CD4-positive, alpha-beta T cell treated with Interleukin-6 at 100 ng/mL for 8 hours (primary cell): ENCODE measurements around the gene MAB21L2.

Source experiments
- DNase-seq: peaks from one replicate; pipeline ENCODE4 v3.0.0-alpha.2; 2020; ENCODE audit warnings: mixed read lengths, low spot score

Gene MAB21L2

GRCh38 chr4:150619042-150619441, 37.1 kb downstream of the MAB21L2 start:
- no peak for DNase-seq

GRCh38 chr4:150624055-150624454, 42.1 kb downstream of the MAB21L2 start:
- DNase-seq, result no peak

GRCh38 chr4:150625033-150625432, 43.1 kb downstream of the MAB21L2 start:
- no peak for DNase-seq

- DNase-seq, result no peak
Measured at GRCh38 chr4:150628073-150628472, 46.1 kb downstream of the MAB21L2 start.

GRCh38 chr4:150632639-150633038, 50.7 kb downstream of the MAB21L2 start:
- DNase-seq, result no peak
